GM12873 (cell line): ENCODE results near the gene EML4.

Experiments used
- CTCF ChIP-seq: IDR thresholded peaks from 2 replicates; pipeline ENCODE4 v1.5.1; 2012; ENCODE audit warnings: low read depth, mild to moderate bottlenecking, moderate library complexity, low read length, control low read depth; ENCODE audit not compliant: insufficient read depth; ENCODE audit errors: missing control alignments

The EML4 gene

GRCh38 chr2:42281416-42282081, 112.4 kb downstream of the EML4 start:
- TF ChIP-seq CTCF, result no peak

GRCh38 chr2:42284019-42284418, 114.9 kb downstream of the EML4 start:
- no peak for TF ChIP-seq CTCF

GRCh38 chr2:42286268-42286946, 117.3 kb downstream of the EML4 start:
- TF ChIP-seq CTCF, result no peak

GRCh38 chr2:42288811-42289210, 119.7 kb downstream of the EML4 start:
- no peak for TF ChIP-seq CTCF

GRCh38 chr2:42289222-42289621, 120.1 kb downstream of the EML4 start:
- no peak for TF ChIP-seq CTCF

GRCh38 chr2:42290005-42290404, 120.9 kb downstream of the EML4 start:
- no peak for TF ChIP-seq CTCF

GRCh38 chr2:42293019-42293418, 123.9 kb downstream of the EML4 start:
- no peak for TF ChIP-seq CTCF
